ENCODE measurements around the gene OGDHL. TPM values are rescaled to one million over a fixed set of nuclear protein-coding genes. Genes with fewer than 3 reads are reported as not detected.
"Not testable (repeated sequence)": the region's sequence is repeated elsewhere in the genome, so short reads cannot be mapped to it uniquely, and the experiment has no call there.

OGDHL gene
- total RNA-seq, 1 donor from 2014 or later, result 0.45 TPM

DNA sequence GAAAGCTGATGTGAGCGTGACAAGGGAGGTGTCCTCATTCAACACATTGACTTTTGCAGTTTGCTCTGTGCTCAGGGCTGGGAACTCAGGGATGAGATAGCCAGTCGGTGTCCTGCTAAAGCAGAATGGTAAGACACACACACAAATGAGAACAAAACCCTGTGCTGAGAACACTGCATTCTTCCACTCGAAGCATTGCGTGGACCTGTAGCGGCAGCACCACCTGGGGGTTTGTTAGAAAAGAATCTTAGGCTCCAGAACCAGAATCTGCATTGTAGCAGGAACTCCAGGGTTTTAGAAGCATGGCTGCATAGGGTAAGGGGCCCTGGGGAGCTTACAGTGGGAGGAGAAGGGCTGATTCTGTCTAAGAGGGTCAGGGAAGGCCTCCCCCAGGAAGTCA is 21.5 kb upstream of the OGDHL start:
- TF ChIP-seq, protein P1, sequence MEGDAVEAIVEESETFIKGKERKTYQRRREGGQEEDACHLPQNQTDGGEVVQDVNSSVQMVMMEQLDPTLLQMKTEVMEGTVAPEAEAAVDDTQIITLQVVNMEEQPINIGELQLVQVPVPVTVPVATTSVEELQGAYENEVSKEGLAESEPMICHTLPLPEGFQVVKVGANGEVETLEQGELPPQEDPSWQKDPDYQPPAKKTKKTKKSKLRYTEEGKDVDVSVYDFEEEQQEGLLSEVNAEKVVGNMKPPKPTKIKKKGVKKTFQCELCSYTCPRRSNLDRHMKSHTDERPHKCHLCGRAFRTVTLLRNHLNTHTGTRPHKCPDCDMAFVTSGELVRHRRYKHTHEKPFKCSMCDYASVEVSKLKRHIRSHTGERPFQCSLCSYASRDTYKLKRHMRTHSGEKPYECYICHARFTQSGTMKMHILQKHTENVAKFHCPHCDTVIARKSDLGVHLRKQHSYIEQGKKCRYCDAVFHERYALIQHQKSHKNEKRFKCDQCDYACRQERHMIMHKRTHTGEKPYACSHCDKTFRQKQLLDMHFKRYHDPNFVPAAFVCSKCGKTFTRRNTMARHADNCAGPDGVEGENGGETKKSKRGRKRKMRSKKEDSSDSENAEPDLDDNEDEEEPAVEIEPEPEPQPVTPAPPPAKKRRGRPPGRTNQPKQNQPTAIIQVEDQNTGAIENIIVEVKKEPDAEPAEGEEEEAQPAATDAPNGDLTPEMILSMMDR (IDR thresholded peaks at IDR 0.05), result no peak
- Mint-ChIP-seq H3K27ac (ENCODE audit: unreplicated experiment) (no peak overlapping the region), H3K9me3 (ENCODE audit: low read depth) (no peaks in the 10 kb centered on the region)

DNA sequence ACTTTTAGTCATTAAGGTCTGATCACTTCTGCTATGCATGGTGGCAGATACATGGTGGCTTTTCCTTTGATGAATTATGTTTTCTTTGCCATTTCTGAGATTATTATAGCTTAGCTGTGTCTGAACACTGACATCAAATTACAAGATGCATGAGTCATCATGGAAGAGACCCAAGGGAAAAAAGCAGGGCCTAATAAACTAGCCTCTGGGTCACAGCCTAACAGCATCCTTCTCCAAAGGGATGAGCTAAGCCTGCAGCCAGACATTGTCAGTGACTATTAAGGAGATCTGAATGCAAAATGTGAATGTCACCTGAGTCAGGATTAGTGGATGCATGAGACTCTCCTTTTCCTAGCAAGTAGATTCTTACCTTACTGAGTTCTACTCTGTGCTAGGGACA is 19.1 kb upstream of the OGDHL start:
- no peak overlapping the region for H3K4me3 Mint-ChIP-seq (ENCODE audit: unreplicated experiment)
- peaks cover 20% of the 10 kb centered on the region for H3K27me3 Mint-ChIP-seq (ENCODE audit: low read depth)
- DNase-seq (ENCODE audit: low spot score), result no peak
- H3K27ac Mint-ChIP-seq (ENCODE audit: unreplicated experiment), result no peak overlapping the region
- TF ChIP-seq, protein P1 (IDR thresholded peaks at IDR 0.05), result no peak
- H3K4me1 Mint-ChIP-seq (ENCODE audit: low read depth), result peaks cover 4% of the 10 kb centered on the region
- no peaks in the 10 kb centered on the region for H3K36me3 Mint-ChIP-seq (ENCODE audit: low read depth)
- no peaks in the 10 kb centered on the region for H3K9me3 Mint-ChIP-seq (ENCODE audit: low read depth)

More for the DNA sequence above, 21.5 kb upstream of the OGDHL start:
- Mint-ChIP-seq H3K36me3 (ENCODE audit: low read depth) (no peaks in the 10 kb centered on the region), H3K27me3 (ENCODE audit: low read depth) (peaks cover 22% of the 10 kb centered on the region), H3K4me3 (ENCODE audit: unreplicated experiment) (no peak overlapping the region), H3K4me1 (ENCODE audit: low read depth) (peaks cover 4% of the 10 kb centered on the region)
- DNase-seq (ENCODE audit: low spot score), result no peak

DNA sequence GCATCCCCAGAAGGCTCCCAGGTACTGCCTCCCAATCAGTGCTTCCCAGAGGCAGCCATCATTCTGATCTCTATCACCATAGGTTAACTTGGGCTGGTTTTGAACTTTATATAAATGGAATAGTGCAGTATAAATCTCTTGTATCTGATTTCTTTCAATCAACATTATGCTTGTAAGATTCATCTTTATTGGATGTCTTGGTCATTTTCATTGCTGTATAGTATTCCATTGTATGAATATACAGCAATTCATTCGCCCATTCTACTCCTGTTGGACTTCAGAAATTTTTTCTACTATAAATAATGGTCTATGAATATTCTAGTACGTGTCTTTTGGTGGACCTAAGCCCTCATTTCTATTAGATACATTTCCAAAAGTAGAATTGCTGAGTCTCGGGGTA is 16.1 kb upstream of the OGDHL start:
- H3K36me3 Mint-ChIP-seq (ENCODE audit: low read depth), result no peaks in the 10 kb centered on the region
- peaks cover 4% of the 10 kb centered on the region for H3K27me3 Mint-ChIP-seq (ENCODE audit: low read depth)
- no peaks in the 10 kb centered on the region for H3K9me3 Mint-ChIP-seq (ENCODE audit: low read depth)
- no peak for DNase-seq (ENCODE audit: low spot score)
- H3K27ac Mint-ChIP-seq (ENCODE audit: unreplicated experiment), result no peak overlapping the region
- H3K4me1 Mint-ChIP-seq (ENCODE audit: low read depth), result peaks cover 4% of the 10 kb centered on the region
- no peak overlapping the region for H3K4me3 Mint-ChIP-seq (ENCODE audit: unreplicated experiment)
- TF ChIP-seq, protein P1 (IDR thresholded peaks at IDR 0.05), result no peak

DNA sequence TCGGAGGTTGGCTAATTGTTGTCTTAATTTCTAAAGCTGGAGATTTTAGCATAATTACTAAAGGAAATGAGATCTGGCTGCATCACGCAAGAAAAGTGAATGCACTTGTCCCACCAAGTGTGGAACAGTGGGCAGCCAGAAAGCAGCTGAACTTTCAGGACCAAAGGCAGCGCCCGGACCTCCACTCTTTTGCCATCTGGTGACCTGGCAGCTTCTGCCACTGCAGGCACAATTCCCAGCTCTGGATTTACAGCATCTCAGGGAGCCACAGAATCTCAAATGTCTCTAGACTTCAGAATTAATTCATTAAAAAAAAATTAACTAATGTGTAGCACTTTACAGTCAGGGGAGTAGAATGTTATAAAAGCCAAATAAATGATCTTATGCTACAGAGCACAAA is 14.7 kb upstream of the OGDHL start:
- H3K4me3 Mint-ChIP-seq (ENCODE audit: unreplicated experiment), result no peak overlapping the region
- peaks cover 4% of the 10 kb centered on the region for H3K4me1 Mint-ChIP-seq (ENCODE audit: low read depth)
- TF ChIP-seq, protein P1 (IDR thresholded peaks at IDR 0.05), result no peak
- DNase-seq (ENCODE audit: low spot score), result no peak
- no peak overlapping the region for H3K27ac Mint-ChIP-seq (ENCODE audit: unreplicated experiment)
- H3K36me3 Mint-ChIP-seq (ENCODE audit: low read depth), result no peaks in the 10 kb centered on the region
- peaks cover 12% of the 10 kb centered on the region for H3K27me3 Mint-ChIP-seq (ENCODE audit: low read depth)
- no peaks in the 10 kb centered on the region for H3K9me3 Mint-ChIP-seq (ENCODE audit: low read depth)

DNA sequence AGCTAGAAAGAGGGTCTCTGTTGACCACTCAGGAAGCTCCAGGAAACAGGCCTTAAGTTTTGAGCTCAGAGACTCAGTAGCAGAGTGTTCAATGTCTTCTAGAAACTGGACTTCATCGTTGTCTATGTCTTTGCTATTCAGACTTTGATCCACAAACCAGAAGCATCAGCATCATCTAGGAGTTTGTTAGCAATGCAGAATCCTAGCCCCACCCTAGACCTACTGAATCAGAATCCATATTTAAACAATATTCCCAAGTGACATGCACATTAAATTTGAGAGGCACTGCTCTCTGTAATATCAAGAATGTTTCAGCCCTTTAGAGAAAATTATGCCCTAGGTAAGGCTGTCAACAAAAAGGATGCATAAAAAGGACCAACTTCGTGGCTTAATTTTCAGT is 12.9 kb upstream of the OGDHL start:
- Mint-ChIP-seq H3K4me1 (ENCODE audit: low read depth) (no peaks in the 10 kb centered on the region), H3K36me3 (ENCODE audit: low read depth) (no peaks in the 10 kb centered on the region), H3K27me3 (ENCODE audit: low read depth) (peaks cover 20% of the 10 kb centered on the region), H3K27ac (ENCODE audit: unreplicated experiment) (no peak overlapping the region), H3K9me3 (ENCODE audit: low read depth) (no peaks in the 10 kb centered on the region), H3K4me3 (ENCODE audit: unreplicated experiment) (no peak overlapping the region)
- TF ChIP-seq, protein P1 (IDR thresholded peaks at IDR 0.05), result no peak
- no peak for DNase-seq (ENCODE audit: low spot score)

DNA sequence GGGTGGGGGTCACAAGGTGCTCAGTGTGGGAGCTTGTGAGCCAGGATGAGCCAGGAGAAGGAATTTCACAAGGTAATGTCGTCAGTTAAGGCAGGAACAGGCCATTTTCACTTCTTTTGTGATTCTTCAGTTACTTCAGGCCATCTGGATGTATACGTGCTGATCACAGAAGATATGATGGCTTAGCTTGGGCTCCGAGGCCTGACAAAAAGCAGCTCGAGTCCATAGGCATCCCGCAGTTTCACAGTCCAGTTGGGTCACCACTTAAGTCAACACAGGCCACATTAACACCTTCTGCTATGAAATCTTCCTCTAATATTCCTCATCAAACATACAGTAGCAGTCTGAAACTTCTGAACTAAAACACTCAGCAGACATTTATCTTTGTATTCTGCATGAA is 10.8 kb upstream of the OGDHL start:
- not testable (repeated sequence) for H3K9me3 Mint-ChIP-seq (ENCODE audit: low read depth); DNase-seq (ENCODE audit: low spot score); H3K4me1 Mint-ChIP-seq (ENCODE audit: low read depth); H3K27ac Mint-ChIP-seq (ENCODE audit: unreplicated experiment); H3K36me3 Mint-ChIP-seq (ENCODE audit: low read depth); H3K4me3 Mint-ChIP-seq (ENCODE audit: unreplicated experiment)
- H3K27me3 Mint-ChIP-seq (ENCODE audit: low read depth), result peaks cover 22% of the 10 kb centered on the region

DNA sequence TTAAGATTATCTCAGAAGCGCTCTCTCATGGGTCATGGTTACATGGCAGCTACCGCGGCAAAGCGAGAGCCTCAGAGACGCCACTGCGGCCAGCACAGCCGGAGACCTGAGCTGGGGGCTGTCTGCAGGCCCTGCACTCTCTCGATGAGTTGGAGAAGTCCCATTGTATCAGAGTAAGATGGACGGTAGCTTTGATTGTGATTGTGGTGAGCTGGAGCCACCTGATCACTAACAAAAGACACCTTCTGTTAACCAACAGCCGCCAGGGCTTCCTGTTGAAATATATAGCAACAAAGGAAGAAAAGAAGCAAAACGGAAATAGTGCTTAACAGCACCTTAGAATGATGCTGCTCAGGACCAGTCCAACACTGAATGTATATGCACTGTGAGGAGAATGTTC is 8.9 kb upstream of the OGDHL start:
- not testable (repeated sequence) for H3K9me3 Mint-ChIP-seq (ENCODE audit: low read depth); H3K4me3 Mint-ChIP-seq (ENCODE audit: unreplicated experiment); H3K36me3 Mint-ChIP-seq (ENCODE audit: low read depth); H3K4me1 Mint-ChIP-seq (ENCODE audit: low read depth); H3K27ac Mint-ChIP-seq (ENCODE audit: unreplicated experiment); DNase-seq (ENCODE audit: low spot score)
- H3K27me3 Mint-ChIP-seq (ENCODE audit: low read depth), result peaks cover 28% of the 10 kb centered on the region
